ENCODE data around the gene PEX16. TPM values are rescaled to one million over a fixed set of nuclear protein-coding genes. Genes with fewer than 3 reads are reported as not detected.

The PEX16 gene
- total RNA-seq, 6 donors from 2014 or later, result 22.9 to 43.0 (median 32.6) TPM

DNA sequence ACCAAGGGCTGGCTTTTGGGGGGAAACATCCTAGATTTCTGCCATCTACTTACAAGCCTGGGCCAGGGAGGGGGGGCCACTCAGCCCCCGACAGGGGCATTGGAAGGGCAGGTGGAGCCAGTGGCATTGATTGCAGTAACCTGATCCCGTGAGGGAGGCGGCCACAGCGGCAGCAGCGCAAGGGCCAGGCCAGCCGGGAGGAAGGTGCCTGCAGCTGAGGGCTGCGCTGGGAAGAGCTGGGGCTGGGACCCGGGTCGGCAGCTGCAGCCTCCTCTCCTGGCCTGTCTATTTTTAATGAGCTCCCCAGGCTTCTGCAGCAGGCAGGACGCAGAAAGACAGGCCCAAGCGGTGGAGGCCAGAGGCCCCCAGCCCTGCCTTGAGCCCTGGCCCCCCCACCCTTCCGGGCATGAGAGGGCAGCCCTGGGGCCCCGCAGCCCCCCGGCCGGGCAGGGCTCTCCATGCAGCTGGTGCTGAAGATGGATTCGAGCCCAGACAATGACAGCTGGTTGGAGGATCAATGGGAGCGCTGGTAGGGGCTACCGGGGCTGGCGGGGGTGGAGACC lies 21.2 kb downstream of the PEX16 start:
- no peak for TF ChIP-seq EP300 (IDR thresholded peaks at IDR 0.05)
- TF ChIP-seq, protein P1, sequence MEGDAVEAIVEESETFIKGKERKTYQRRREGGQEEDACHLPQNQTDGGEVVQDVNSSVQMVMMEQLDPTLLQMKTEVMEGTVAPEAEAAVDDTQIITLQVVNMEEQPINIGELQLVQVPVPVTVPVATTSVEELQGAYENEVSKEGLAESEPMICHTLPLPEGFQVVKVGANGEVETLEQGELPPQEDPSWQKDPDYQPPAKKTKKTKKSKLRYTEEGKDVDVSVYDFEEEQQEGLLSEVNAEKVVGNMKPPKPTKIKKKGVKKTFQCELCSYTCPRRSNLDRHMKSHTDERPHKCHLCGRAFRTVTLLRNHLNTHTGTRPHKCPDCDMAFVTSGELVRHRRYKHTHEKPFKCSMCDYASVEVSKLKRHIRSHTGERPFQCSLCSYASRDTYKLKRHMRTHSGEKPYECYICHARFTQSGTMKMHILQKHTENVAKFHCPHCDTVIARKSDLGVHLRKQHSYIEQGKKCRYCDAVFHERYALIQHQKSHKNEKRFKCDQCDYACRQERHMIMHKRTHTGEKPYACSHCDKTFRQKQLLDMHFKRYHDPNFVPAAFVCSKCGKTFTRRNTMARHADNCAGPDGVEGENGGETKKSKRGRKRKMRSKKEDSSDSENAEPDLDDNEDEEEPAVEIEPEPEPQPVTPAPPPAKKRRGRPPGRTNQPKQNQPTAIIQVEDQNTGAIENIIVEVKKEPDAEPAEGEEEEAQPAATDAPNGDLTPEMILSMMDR (IDR thresholded peaks at IDR 0.05), result no peak
- no peak for TF ChIP-seq POLR2AphosphoS5 (IDR thresholded peaks at IDR 0.05)
- TF ChIP-seq POLR2A (IDR thresholded peaks at IDR 0.05), result no peak
- Histone ChIP-seq H3K36me3 (no peaks in the 10 kb centered on the region), H3K27me3 (peaks cover 0 to 2% (median 0%) of the 10 kb centered on the region in 4 donors), H3K9me3 (no peaks in the 10 kb centered on the region), H3K4me3 (no peak overlapping the region), H3K4me1 (peaks cover 18 to 31% (median 20%) of the 10 kb centered on the region in 4 donors), H3K27ac (no peak overlapping the region)
- ATAC-seq (ENCODE audit: low FRiP score in 2 of 2), result no peak
- WGBS, 2 donors, result 24 to 73% methylated on average over 3 to 17 of the region's 19 CpGs
- DNase-seq, result peak in 1 of 2 donors; percentile 73

DNA sequence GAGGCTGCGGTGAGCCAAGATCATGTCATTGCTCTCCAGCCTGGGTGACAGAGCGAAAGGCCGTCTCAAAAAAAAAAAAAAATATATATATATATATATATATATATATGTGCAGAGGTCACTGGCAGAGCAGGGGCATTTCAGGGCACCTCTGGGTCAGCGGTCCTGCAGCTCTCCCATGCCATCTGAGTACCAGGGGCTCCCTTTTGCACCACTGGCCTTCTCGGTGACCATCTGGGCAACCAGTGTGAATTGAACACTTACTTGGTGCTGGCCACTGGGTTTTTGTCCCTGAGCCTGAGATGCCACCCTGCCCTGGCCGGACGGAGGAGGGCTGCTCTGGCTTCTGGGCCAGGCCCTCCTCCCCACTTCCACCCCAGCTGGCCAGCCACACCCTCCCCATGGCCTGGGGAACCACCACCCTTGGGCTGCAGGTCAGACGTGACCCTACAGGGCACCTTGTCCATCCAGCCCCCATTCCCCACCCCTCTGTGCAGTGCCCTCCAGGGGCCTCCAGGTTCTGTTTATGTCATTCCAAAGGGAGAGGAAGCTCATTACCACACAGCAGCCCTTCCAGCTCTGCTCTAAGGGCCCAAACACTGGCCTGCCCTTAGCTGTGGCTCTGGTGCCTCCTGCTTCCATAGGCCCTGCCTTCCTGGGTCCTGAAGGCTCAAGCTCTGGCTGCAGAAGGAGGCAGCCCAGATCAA lies 22.0 kb downstream of the PEX16 start:
- Histone ChIP-seq H3K27ac (no peak overlapping the region), H3K27me3 (peaks cover 0 to 2% (median 0%) of the 10 kb centered on the region in 4 donors), H3K9me3 (no peaks in the 10 kb centered on the region), H3K4me1 (peaks cover 13 to 23% (median 14%) of the 10 kb centered on the region in 4 donors), H3K36me3 (no peaks in the 10 kb centered on the region), H3K4me3 (no peak overlapping the region)
- ATAC-seq (ENCODE audit: low FRiP score in 2 of 2), result no peak
- no peak for DNase-seq
- TF ChIP-seq, protein P1 (IDR thresholded peaks at IDR 0.05), result no peak
- TF ChIP-seq POLR2AphosphoS5 (IDR thresholded peaks at IDR 0.05), result no peak
- TF ChIP-seq POLR2A (IDR thresholded peaks at IDR 0.05), result no peak
- no peak for TF ChIP-seq EP300 (IDR thresholded peaks at IDR 0.05)
- 88 to 90% methylated on average over 7 of the region's 8 CpGs for WGBS, 2 donors

DNA sequence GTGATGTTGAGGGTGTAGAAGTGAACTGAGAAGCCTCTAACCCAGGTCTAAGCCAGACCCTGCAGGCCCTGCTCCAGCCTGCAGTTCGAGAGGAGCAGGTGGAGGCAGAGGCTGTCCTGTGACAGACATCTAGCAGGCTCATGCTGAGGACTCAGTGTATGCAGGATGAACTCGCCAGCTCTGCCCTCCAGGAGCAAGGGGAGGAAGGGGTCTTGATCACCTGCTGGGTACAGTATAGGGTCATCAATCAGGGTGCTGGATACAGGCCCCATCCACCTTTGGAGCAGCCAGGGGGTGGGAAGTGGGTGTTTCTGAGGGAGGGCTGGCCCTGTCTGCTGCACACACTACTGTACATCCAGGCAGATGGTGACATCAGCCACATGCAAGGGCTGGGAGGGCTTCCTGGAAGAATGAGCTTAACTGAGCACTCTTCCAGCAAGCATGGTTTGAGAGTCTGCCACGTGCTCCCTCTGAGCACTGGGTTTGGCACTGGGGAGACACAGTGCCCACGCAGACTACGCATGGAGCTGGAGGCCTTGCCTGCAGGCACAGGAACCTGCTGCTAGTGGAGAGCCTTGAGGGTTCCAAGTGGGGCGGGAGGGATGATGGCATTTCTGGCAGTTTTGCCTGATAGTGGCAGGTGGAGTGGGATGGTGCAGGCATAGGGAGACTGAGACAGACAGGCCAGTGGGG lies 23.0 kb downstream of the PEX16 start:
- Histone ChIP-seq H3K36me3 (no peaks in the 10 kb centered on the region), H3K4me3 (no peak overlapping the region), H3K27ac (no peak overlapping the region), H3K4me1 (peaks cover 8 to 13% (median 9%) of the 10 kb centered on the region in 4 donors), H3K27me3 (peaks cover 0 to 2% (median 0%) of the 10 kb centered on the region in 4 donors), H3K9me3 (no peaks in the 10 kb centered on the region)
- TF ChIP-seq POLR2A (IDR thresholded peaks at IDR 0.05) (no peak), EP300 (IDR thresholded peaks at IDR 0.05) (no peak), POLR2AphosphoS5 (IDR thresholded peaks at IDR 0.05) (no peak)
- TF ChIP-seq, protein P1 (IDR thresholded peaks at IDR 0.05), result no peak
- WGBS, 2 donors, result 81 to 86% methylated on average over 3 to 6 of the region's 6 CpGs
- no peak for ATAC-seq (ENCODE audit: low FRiP score in 2 of 2)
- no peak for DNase-seq

DNA sequence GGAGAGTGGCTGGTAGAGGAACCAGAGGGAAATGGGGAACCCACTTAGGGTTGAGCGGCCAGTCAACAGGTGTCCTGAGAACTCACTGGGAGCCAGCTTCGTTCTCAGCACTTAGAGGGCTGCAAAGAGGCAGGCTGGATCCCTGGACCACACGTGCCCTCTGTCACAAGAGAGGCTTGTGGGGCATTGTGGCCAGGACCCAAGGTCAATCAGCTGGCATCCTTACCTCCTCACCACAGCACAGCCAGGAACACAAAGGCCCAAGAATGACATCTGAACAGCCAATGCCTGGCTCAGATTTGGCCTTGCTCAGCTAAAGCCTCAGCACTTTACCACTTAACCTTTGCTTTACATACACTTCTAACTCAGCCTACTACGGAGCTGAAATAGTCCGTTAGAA lies 24.8 kb downstream of the PEX16 start:
- DNase-seq (no peak), ATAC-seq (ENCODE audit: low FRiP score in 2 of 2) (no peak)
- no peaks in the 10 kb centered on the region for H3K9me3 ChIP-seq
- no peaks in the 10 kb centered on the region for H3K36me3 ChIP-seq
- H3K27ac ChIP-seq, result no peak overlapping the region
- no peaks in the 10 kb centered on the region for H3K4me1 ChIP-seq
- no peaks in the 10 kb centered on the region for H3K27me3 ChIP-seq
- no peak overlapping the region for H3K4me3 ChIP-seq
- 79 to 85% methylated on average over 4 to 5 of the region's 5 CpGs for WGBS, 2 donors
- no peak for TF ChIP-seq POLR2A (IDR thresholded peaks at IDR 0.05)
- TF ChIP-seq EP300 (IDR thresholded peaks at IDR 0.05), result no peak
- TF ChIP-seq, protein P1 (IDR thresholded peaks at IDR 0.05), result no peak
- TF ChIP-seq POLR2AphosphoS5 (IDR thresholded peaks at IDR 0.05), result no peak
